ENCODE results near the gene EMD. TPM values are rescaled to one million over a fixed set of nuclear protein-coding genes. Genes with fewer than 3 reads are reported as not detected.

Gene EMD
- total and polyA plus RNA-seq, 7 donors = 61.1 to 101 (median 78.2) TPM

DNA sequence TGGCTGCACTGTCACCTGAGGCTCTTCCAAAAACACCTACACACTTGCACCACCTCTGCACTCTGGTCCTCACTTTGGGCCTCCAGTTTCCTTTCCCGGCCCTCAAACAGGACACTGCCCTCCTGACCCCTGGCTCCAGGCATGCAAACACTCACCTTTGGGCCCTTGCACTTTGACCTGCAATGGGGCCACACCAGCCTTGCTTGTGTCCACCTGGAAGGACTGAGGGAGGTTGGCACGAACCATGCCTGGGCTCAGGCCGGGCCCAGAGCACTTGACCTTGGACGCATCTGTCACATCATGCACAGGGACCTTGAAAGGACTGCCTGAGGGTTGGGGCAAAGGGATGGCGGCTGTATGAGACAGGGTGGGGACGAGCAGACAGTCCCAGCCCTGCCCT is 20.3 kb upstream of the EMD start:
- WGBS, 3 donors = 88 to 94% (median 89%) methylated on average over 6 of the region's 6 CpGs
- TF ChIP-seq, protein P1, sequence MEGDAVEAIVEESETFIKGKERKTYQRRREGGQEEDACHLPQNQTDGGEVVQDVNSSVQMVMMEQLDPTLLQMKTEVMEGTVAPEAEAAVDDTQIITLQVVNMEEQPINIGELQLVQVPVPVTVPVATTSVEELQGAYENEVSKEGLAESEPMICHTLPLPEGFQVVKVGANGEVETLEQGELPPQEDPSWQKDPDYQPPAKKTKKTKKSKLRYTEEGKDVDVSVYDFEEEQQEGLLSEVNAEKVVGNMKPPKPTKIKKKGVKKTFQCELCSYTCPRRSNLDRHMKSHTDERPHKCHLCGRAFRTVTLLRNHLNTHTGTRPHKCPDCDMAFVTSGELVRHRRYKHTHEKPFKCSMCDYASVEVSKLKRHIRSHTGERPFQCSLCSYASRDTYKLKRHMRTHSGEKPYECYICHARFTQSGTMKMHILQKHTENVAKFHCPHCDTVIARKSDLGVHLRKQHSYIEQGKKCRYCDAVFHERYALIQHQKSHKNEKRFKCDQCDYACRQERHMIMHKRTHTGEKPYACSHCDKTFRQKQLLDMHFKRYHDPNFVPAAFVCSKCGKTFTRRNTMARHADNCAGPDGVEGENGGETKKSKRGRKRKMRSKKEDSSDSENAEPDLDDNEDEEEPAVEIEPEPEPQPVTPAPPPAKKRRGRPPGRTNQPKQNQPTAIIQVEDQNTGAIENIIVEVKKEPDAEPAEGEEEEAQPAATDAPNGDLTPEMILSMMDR (IDR thresholded peaks at IDR 0.05) = no peak
- H3K4me1 ChIP-seq = no peaks in the 10 kb centered on the region
- H3K4me3 ChIP-seq = no peak overlapping the region
- intact Hi-C loops (cut with DNase I) = no loop called here
- no peak overlapping the region for H3K27ac ChIP-seq
- DNase-seq (no peak), ATAC-seq (no peak)
- no peaks in the 10 kb centered on the region for H3K9me3 ChIP-seq
- H3K27me3 ChIP-seq (ENCODE audit: insufficient read depth in 3 of 3, low read length in 2 of 3) = no peaks in the 10 kb centered on the region
- H3K36me3 ChIP-seq (ENCODE audit: insufficient read depth in 1 of 2, low read depth in 1 of 2) = peaks cover 0 to 62% of the 10 kb centered on the region in 2 donors

DNA sequence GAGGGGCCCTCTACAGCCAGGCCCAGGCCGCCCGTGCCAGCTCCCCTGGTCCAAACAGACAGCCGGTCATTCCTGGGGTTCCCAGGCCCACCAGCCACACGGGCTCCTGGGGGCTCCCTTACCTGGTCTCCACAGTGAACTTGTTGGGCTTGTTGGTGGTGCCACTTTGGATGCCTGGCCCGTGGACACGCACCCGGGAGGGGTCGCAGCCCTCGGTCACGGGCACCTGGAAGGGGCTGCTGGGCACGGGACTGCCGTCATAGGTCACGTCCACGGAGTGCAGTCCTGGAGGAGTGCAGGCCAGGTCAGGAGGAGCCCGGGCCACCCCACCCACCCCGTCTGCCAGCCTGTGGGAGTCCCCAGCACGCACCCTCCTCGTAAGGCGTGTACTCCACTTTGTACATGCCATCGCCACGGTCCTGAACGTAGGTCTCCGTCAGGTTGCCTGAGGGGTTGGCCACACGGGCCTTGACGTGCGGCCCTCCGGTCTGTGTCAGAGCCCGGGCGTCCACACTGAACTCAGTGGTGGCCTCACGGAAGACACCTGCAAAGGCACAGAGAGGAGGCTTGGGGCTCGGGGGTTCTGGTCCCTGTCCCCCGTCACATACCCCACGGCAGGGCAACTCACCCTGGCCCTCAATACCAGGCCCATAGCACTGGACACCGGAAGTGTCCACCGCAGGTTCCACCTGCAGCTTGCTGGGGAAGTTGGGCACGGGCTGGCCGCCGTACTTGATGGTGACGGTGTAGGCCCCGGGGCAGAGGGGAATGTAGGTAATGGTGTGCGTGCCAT is 19.5 kb upstream of the EMD start:
- H3K27me3 ChIP-seq (ENCODE audit: insufficient read depth in 3 of 3, low read length in 2 of 3) = no peaks in the 10 kb centered on the region
- WGBS, 3 donors = 89 to 93% (median 91%) methylated on average over 35 to 41 of the region's 41 CpGs
- H3K4me1 ChIP-seq = no peaks in the 10 kb centered on the region
- ATAC-seq (no peak), DNase-seq (no peak)
- intact Hi-C loops (cut with DNase I) = no loop called here
- no peak overlapping the region for H3K4me3 ChIP-seq
- H3K27ac ChIP-seq = no peak overlapping the region
- H3K9me3 ChIP-seq = no peaks in the 10 kb centered on the region
- H3K36me3 ChIP-seq (ENCODE audit: insufficient read depth in 1 of 2, low read depth in 1 of 2) = peaks cover 0 to 57% of the 10 kb centered on the region in 2 donors
- TF ChIP-seq, protein P1 (IDR thresholded peaks at IDR 0.05) = no peak

DNA sequence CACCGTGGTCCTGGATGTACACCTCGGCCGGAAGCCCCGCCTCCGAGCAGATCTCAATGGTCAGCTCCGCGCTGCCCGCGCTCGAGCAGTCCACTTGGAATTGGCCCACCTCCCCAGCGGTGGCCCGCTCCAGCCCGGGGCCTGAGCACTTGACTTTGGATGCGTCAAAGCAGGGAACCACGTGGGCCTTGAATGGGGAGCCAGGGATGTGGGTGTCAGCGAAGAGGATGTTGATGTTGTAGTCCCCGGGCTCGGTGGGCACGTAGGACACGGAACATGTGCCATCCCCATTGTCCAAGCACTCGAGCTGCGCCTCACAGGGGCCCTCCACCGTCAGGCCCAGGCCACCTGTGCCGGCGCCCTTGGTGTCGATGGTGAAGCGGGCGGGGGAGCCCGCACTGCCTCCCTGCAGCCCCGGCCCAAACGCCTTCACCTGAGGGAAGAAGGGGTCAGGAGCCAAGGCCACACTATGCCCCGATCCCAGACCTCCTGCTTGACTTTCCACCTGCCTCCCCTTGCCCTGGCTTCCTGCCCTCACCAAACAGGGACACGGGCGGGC is 18.9 kb upstream of the EMD start:
- intact Hi-C loops (cut with DNase I) = no loop called here
- Histone ChIP-seq H3K36me3 (ENCODE audit: insufficient read depth in 1 of 2, low read depth in 1 of 2) (peaks cover 0 to 59% of the 10 kb centered on the region in 2 donors), H3K4me1 (no peaks in the 10 kb centered on the region), H3K4me3 (no peak overlapping the region), H3K27me3 (ENCODE audit: insufficient read depth in 3 of 3, low read length in 2 of 3) (no peaks in the 10 kb centered on the region), H3K9me3 (no peaks in the 10 kb centered on the region), H3K27ac (no peak overlapping the region)
- 87 to 94% (median 92%) methylated on average over 21 to 34 of the region's 34 CpGs for WGBS, 3 donors
- TF ChIP-seq, protein P1 (IDR thresholded peaks at IDR 0.05) = no peak
- no peak for ATAC-seq
- no peak for DNase-seq

DNA sequence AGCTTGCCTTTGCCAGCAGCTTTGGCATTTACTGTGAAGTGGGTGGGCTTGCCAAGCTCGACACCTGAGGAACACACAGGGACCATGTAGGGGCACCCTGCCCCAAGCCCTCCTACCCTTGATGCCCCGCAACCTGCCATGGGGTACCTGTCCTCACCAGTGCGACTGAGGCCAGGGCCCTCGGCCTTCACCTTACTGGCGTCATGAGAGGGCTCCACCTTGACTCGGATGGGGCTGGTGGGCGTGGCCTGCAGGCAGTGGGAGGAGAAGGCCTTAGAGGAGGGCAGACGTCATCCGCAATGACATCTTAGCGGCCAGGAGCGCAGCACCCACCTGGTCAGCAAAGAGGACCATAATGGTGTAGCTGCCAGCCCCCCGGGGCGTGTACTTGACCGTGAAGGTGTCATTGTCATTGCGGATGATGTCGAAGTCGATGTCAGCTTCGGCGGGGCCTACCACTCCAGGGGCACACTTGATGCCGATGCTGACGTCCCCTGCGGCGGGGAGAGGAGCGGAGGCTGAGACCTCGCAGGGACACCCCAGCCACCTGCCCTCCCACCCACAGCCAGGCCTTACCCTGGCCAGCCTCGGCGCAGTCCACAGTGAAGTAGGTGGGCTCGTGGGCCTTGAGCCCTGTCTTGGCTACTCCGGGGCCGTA is 16.9 kb upstream of the EMD start:
- WGBS, 3 donors = 87 to 92% (median 90%) methylated on average over 20 to 30 of the region's 30 CpGs
- Histone ChIP-seq H3K36me3 (ENCODE audit: insufficient read depth in 1 of 2, low read depth in 1 of 2) (peaks cover 0 to 56% of the 10 kb centered on the region in 2 donors), H3K27me3 (ENCODE audit: insufficient read depth in 3 of 3, low read length in 2 of 3) (no peaks in the 10 kb centered on the region), H3K4me1 (peaks cover 3% of the 10 kb centered on the region), H3K27ac (no peak overlapping the region), H3K9me3 (no peaks in the 10 kb centered on the region), H3K4me3 (no peak overlapping the region)
- intact Hi-C loops (cut with DNase I) = no loop called here
- TF ChIP-seq, protein P1 (IDR thresholded peaks at IDR 0.05) = no peak
- ATAC-seq = no peak
- no peak for DNase-seq
